Body of pancreas (tissue), 4 donors: ENCODE results near the gene C19orf25. TPM values are rescaled to one million over a fixed set of nuclear protein-coding genes. Genes with fewer than 3 reads are reported as not detected.

Experiments used
- ATAC-seq: fragments of 150-250 bp; one replicate; pipeline ENCODE4 v1.9.1; 2016
- DNase-seq, 4 donors: peaks; one replicate each; pipeline ENCODE4 v3.0.0-alpha.2; 2019
- H3K27ac ChIP-seq, 4 donors: fragments of 200-600 bp; sonication (generic); 1 replicate in 3 of 4; 2 replicates in 1 of 4; pipeline versions ENCODE4 v1.5.1 to v1.6.1; 2016 to 2019; ENCODE audit warnings: mild to moderate bottlenecking in 1 of 4, mixed read lengths in 1 of 4, moderate library complexity in 1 of 4
- H3K27me3 ChIP-seq, 2 donors: fragments of 200-600 bp; sonication (generic); one replicate each; pipeline ENCODE4 v1.6.0; 2016; ENCODE audit warnings: mild to moderate bottlenecking in 1 of 2
- H3K36me3 ChIP-seq, 2 donors: fragments of 200-600 bp; sonication (generic); replicated peaks in 1 of 2; 2 replicates each; pipeline ENCODE4 v1.5.1; 2016; ENCODE audit warnings: low read depth in 2 of 2; ENCODE audit not compliant: insufficient read depth in 1 of 2
- H3K4me1 ChIP-seq: fragments of 200-600 bp; sonication (generic); one replicate; pipeline ENCODE4 v1.6.0; 2016
- H3K4me3 ChIP-seq, 2 donors: fragments of 200-600 bp; sonication (generic); 1 replicate in 1 of 2; 2 replicates in 1 of 2; pipeline ENCODE4 v1.5.1; 2016 to 2019
- H3K9me3 ChIP-seq, 3 donors: fragments of 200-600 bp; sonication (generic); 1 replicate in 2 of 3; 2 replicates in 1 of 3; pipeline ENCODE4 v1.5.1; 2016
- CTCF ChIP-seq, 7 experiments: fragments of 450-650 bp in 4 of 7; fragments of 200-600 bp in 3 of 7; sonication (generic) in 3 of 7; IDR thresholded peaks; one replicate each; pipeline ENCODE4 v1.5.1; 2016 to 2019; ENCODE audit warnings: antibody characterized with exemption in 7 of 7
- POLR2A ChIP-seq, 3 donors: fragments of 450-650 bp; IDR thresholded peaks; one replicate each; pipeline ENCODE4 v1.6.1; 2016; ENCODE audit warnings: antibody characterized with exemption in 3 of 3, mild to moderate bottlenecking in 2 of 3
- WGBS, 2 donors: methylation state at CpG; one replicate each; pipeline ENCODE4 v1.1.5; 2017; 5-methylcytosine and 5-hydroxymethylcytosine counted together
- intact Hi-C: fragments of 100-400 bp; cut with DNase I; formaldehyde crosslinking; loops from one replicate; pipeline ENCODE4 v1.15.1; 2023
- total RNA-seq, 2 donors: library from RNA; depleted of rRNA; stranded (reverse); fragments of >200 nt; gene quantifications; one replicate each; pipeline ENCODE4 v1.1.0, GENCODE V29; 2016

The C19orf25 gene
- total RNA-seq, 2 donors from 2014 or later, result 26.7 to 31.4 TPM

GRCh38 chr19:1470055-1470304 lies 9.0 kb downstream of the C19orf25 start:
- no peak overlapping the region for H3K4me3 ChIP-seq
- peaks cover 81% of the 10 kb centered on the region for H3K4me1 ChIP-seq
- no peak for TF ChIP-seq CTCF (IDR thresholded peaks at IDR 0.05)
- TF ChIP-seq POLR2A (IDR thresholded peaks at IDR 0.05), result no peak
- H3K9me3 ChIP-seq, result no peaks in the 10 kb centered on the region
- 7% methylated on average over 15 of the region's 22 CpGs; no CpG with 5 or more reads in 1 of the 2 donors for WGBS, 2 donors
- H3K27me3 ChIP-seq, result peaks cover 0 to 60% of the 10 kb centered on the region in 2 donors
- no peak overlapping the region for H3K27ac ChIP-seq
- DNase-seq, result no peak
- intact Hi-C loops, result no loop called here
- no peak for ATAC-seq
- no peaks in the 10 kb centered on the region for H3K36me3 ChIP-seq

- ATAC-seq, result peak; percentile 15
- Histone ChIP-seq H3K9me3 (no peaks in the 10 kb centered on the region), H3K4me1 (peaks cover 81% of the 10 kb centered on the region), H3K27ac (no peak overlapping the region), H3K27me3 (peaks cover 0 to 60% of the 10 kb centered on the region in 2 donors), H3K4me3 (no peak overlapping the region), H3K36me3 (no peaks in the 10 kb centered on the region)
- peak in 1 of 4 donors; percentile 28 for DNase-seq
- TF ChIP-seq POLR2A (IDR thresholded peaks at IDR 0.05), result no peak
- TF ChIP-seq CTCF (IDR thresholded peaks at IDR 0.05), result no peak
- WGBS, 2 donors, result 2% methylated on average over 91 of the region's 117 CpGs; no CpG with 5 or more reads in 1 of the 2 donors
- intact Hi-C loops, result no loop called here
Measured at GRCh38 chr19:1469255-1470054, 9.6 kb downstream of the C19orf25 start.

- TF ChIP-seq CTCF (IDR thresholded peaks at IDR 0.05) (no peak), POLR2A (IDR thresholded peaks at IDR 0.05) (no peak)
- WGBS, 2 donors, result 1% methylated on average over 23 of the region's 47 CpGs; no CpG with 5 or more reads in 1 of the 2 donors
- Histone ChIP-seq H3K36me3 (no peaks in the 10 kb centered on the region), H3K4me1 (peaks cover 81% of the 10 kb centered on the region), H3K4me3 (no peak overlapping the region), H3K27ac (no peak overlapping the region), H3K27me3 (peaks cover 0 to 60% of the 10 kb centered on the region in 2 donors), H3K9me3 (no peaks in the 10 kb centered on the region)
- intact Hi-C loops, result no loop called here
- peak; percentile 16 for ATAC-seq
- DNase-seq, result peak in 2 of 4 donors; percentile 45 to 48
Measured at GRCh38 chr19:1468821-1469254, 10.2 kb downstream of the C19orf25 start.

- peaks cover 0 to 58% of the 10 kb centered on the region in 2 donors for H3K27me3 ChIP-seq
- WGBS, 2 donors, result 4% methylated on average over 48 of the region's 49 CpGs; no CpG with 5 or more reads in 1 of the 2 donors
- intact Hi-C loops, result no loop called here
- H3K36me3 ChIP-seq, result no peaks in the 10 kb centered on the region
- no peaks in the 10 kb centered on the region for H3K9me3 ChIP-seq
- no peak for ATAC-seq
- peaks cover 79% of the 10 kb centered on the region for H3K4me1 ChIP-seq
- no peak for DNase-seq
- H3K27ac ChIP-seq, result no peak overlapping the region
- TF ChIP-seq POLR2A (IDR thresholded peaks at IDR 0.05) (no peak), CTCF (IDR thresholded peaks at IDR 0.05) (no peak)
- no peak overlapping the region for H3K4me3 ChIP-seq
Measured at GRCh38 chr19:1468274-1468820, 10.7 kb downstream of the C19orf25 start.
